Ishikawa (cell line): ENCODE measurements around the gene TMEM88.

Experiments
- CEBPB ChIP-seq: IDR thresholded peaks from 2 replicates; pipeline ENCODE4 v1.6.1; 2012
- CREB1 ChIP-seq: IDR thresholded peaks from 2 replicates; pipeline ENCODE4 v1.6.1; 2012; ENCODE audit warnings: low read depth
- EGR1 ChIP-seq: IDR thresholded peaks from 2 replicates; pipeline ENCODE4 v1.6.1; 2012
- EP300 ChIP-seq: IDR thresholded peaks from 2 replicates; pipeline ENCODE4 v1.6.1; 2012; ENCODE audit warnings: borderline replicate concordance
- FOXM1 ChIP-seq: IDR thresholded peaks from 2 replicates; pipeline ENCODE4 v1.6.1; 2012; ENCODE audit warnings: low read depth, borderline replicate concordance
- NFIC ChIP-seq: IDR thresholded peaks from 2 replicates; pipeline ENCODE4 v1.6.1; 2012
- RAD21 ChIP-seq: IDR thresholded peaks from 2 replicates; pipeline ENCODE4 v1.6.1; 2012; ENCODE audit warnings: low read depth
- TAF1 ChIP-seq: IDR thresholded peaks from 2 replicates; pipeline ENCODE4 v1.6.1; 2012; ENCODE audit warnings: low read depth, mild to moderate bottlenecking
- TCF12 ChIP-seq: IDR thresholded peaks from 2 replicates; pipeline ENCODE4 v1.6.1; 2012; ENCODE audit warnings: low read depth
- TEAD4 ChIP-seq: IDR thresholded peaks from 2 replicates; pipeline ENCODE4 v1.6.1; 2012
- YY1 ChIP-seq: IDR thresholded peaks from 2 replicates; pipeline ENCODE4 v1.6.1; 2012; ENCODE audit warnings: low read depth
- ZBTB7A ChIP-seq: IDR thresholded peaks from 2 replicates; pipeline ENCODE4 v1.6.1; 2012; ENCODE audit warnings: low read depth
- TF ChIP-seq, protein P1 (sequence below): IDR thresholded peaks from 2 replicates; pipeline ENCODE4 v1.6.1; 2012
- TF ChIP-seq, protein P2 (sequence below): IDR thresholded peaks from 2 replicates; pipeline ENCODE4 v1.6.1; 2012
- TF ChIP-seq, protein P3 (sequence below): IDR thresholded peaks from 2 replicates; pipeline ENCODE4 v1.6.1; 2012; ENCODE audit warnings: low read depth, mild to moderate bottlenecking

Gene TMEM88

DNA sequence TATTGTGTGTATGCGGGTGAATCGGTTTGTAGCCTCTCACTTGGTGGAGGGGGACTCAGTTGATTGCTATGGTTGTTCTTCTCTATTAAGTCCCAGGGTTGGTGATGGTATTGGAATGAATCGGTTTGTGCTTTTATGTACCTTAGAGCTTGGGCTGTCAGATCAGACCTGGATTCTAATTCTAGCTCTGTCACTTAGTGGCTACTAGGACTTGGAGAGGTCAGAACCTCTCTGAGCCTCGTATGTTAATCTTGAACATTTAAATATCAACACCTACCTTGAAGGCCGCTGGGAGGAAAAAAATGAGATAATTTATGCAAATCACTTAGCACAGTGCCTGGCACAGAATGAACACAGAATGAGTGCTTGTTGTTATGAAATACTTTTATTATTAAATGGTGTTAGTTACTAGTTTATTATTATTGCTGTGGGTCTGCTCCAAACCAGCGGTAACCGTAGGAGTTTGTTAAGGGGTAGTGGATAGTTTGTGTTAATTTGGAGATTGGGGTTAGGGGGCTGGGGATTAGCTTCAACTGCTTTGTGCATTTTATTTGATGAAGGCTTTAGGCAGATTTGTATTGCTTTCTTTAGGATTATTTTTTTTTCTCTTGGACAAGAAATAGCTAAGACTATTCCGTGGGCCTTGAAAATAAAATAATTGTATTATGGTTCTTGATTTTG, 17.3 kb upstream of the TMEM88 start:
- TF ChIP-seq FOXM1 (no peak), TEAD4 (no peak), NFIC (no peak), TAF1 (no peak)
- TF ChIP-seq, protein P1, sequence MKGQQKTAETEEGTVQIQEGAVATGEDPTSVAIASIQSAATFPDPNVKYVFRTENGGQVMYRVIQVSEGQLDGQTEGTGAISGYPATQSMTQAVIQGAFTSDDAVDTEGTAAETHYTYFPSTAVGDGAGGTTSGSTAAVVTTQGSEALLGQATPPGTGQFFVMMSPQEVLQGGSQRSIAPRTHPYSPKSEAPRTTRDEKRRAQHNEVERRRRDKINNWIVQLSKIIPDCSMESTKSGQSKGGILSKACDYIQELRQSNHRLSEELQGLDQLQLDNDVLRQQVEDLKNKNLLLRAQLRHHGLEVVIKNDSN: no peak

DNA sequence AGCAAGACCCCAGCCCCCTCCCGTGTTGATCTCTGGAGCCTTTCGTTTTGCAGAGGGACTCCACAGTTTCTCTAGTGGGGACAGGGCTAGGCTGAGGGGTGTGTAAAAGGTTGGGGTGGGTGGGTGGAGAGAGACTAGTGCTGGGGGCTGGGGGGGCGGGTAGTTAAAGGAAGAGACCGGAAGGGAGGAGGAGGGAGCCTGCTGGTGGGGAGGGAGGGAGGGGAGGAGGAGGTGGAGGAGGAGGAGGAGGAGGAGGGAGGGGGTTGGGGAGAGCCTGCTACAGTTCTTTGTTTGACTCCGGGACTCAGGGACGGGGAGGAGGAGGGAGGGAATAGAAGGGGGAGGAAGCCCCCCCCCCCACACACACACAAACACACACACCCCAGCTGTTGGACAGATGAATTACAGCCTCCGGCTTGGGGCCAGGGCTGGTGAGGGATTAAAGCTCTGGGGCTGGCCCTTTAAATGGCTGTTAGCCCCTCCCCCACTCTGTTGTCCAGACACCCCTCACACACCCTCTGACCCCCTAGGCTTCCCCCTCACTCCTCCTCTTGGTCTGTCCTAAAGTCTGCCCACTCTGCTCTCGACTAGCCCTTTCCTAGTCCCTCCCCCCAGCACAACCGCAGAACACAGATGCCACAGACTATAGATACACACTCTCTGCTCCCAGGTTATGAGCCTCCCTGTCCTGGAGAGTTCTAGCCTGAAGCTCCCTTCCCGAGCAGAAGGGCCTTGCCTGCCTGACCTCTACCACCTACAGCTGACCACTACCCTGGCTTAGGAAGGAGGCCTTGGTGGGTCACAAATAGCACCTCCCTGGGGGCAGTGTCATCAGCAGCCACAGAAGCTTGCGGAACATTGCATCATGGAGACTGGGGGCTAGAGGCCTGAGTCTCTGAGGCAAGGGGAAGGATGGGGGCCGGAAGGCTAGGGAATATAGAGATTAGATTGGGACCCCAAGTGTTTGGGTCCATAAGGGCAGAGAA, 16.5 kb upstream of the TMEM88 start:
- TF ChIP-seq, protein P1: no peak
- TF ChIP-seq EP300 (no peak), FOXM1 (no peak), TAF1 (no peak), NFIC (no peak), EGR1 (no peak), CEBPB (no peak), YY1 (no peak), TCF12 (no peak), RAD21 (no peak), ZBTB7A (no peak), TEAD4 (no peak), CREB1 (no peak)
- TF ChIP-seq, protein P2, sequence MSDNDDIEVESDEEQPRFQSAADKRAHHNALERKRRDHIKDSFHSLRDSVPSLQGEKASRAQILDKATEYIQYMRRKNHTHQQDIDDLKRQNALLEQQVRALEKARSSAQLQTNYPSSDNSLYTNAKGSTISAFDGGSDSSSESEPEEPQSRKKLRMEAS: no peak
- TF ChIP-seq, protein P3, sequence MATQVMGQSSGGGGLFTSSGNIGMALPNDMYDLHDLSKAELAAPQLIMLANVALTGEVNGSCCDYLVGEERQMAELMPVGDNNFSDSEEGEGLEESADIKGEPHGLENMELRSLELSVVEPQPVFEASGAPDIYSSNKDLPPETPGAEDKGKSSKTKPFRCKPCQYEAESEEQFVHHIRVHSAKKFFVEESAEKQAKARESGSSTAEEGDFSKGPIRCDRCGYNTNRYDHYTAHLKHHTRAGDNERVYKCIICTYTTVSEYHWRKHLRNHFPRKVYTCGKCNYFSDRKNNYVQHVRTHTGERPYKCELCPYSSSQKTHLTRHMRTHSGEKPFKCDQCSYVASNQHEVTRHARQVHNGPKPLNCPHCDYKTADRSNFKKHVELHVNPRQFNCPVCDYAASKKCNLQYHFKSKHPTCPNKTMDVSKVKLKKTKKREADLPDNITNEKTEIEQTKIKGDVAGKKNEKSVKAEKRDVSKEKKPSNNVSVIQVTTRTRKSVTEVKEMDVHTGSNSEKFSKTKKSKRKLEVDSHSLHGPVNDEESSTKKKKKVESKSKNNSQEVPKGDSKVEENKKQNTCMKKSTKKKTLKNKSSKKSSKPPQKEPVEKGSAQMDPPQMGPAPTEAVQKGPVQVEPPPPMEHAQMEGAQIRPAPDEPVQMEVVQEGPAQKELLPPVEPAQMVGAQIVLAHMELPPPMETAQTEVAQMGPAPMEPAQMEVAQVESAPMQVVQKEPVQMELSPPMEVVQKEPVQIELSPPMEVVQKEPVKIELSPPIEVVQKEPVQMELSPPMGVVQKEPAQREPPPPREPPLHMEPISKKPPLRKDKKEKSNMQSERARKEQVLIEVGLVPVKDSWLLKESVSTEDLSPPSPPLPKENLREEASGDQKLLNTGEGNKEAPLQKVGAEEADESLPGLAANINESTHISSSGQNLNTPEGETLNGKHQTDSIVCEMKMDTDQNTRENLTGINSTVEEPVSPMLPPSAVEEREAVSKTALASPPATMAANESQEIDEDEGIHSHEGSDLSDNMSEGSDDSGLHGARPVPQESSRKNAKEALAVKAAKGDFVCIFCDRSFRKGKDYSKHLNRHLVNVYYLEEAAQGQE: no peak

DNA sequence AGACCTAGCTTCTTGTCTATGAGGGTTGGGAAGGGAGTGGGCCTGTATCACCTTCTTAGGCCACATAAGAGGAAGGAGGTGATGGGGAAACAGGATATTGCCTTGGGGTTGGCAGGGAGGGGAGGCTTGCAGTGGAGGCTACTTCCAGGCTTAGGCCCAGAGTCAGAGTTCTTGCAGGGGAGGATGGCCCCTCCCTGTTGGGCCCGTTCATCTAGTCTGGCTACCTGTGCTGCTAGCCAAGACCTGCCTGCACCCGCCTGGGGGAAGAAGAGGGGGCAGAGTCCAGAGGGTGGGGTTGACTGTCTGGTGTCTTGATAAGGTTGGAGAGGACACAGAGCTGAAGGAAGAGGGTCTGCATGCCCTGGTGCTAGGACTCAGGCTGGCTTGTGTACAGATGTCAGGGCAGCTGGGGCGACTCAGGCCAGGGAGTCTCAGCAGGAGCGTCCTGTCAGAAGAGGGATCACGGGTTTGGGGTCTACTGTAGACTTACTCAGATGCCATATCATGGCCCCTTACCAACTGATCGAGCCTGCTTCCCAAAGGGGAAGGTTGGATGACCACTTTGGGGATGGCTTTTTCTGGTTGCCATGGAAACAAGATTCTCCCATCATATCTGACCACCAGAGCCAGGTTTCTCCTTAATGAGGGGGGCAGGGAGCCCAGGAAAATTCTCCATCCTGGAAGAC, 15.5 kb upstream of the TMEM88 start:
- no peak for TF ChIP-seq TCF12
- no peak for TF ChIP-seq CREB1
- no peak for TF ChIP-seq FOXM1
- TF ChIP-seq, protein P2: no peak
- TF ChIP-seq RAD21: no peak
- no peak for TF ChIP-seq TEAD4
- TF ChIP-seq CEBPB: no peak
- no peak for TF ChIP-seq EGR1
- no peak for TF ChIP-seq EP300
- no peak for TF ChIP-seq ZBTB7A
- TF ChIP-seq TAF1: no peak
- TF ChIP-seq YY1: no peak
- TF ChIP-seq, protein P3: no peak
- TF ChIP-seq, protein P1: no peak
- TF ChIP-seq NFIC: no peak

DNA sequence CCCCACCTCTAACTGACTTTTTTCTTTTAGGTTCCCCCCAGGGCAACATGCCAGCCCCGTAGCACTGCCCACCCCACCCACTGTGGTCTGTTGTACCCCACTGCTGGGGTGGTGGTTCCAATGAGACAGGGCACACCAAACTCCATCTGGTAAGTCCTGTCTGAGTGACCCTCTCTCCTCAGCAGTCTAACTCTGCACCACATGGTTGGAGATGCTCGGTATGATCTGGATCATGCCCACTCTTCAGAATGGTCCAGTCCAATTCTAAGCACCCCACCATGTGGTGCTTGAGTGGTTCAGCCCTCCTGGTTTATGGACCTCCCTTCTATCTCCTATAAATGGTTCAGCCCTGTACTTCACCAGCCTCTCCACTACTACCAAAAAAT, 15.0 kb upstream of the TMEM88 start:
- TF ChIP-seq ZBTB7A (no peak), CEBPB (no peak), EP300 (no peak), FOXM1 (no peak), TEAD4 (no peak), YY1 (no peak), RAD21 (no peak), NFIC (no peak), TCF12 (no peak), TAF1 (no peak), EGR1 (no peak), CREB1 (no peak)
- TF ChIP-seq, protein P2: no peak
- TF ChIP-seq, protein P3: no peak
- TF ChIP-seq, protein P1: no peak
